ENCODE measurements around the gene MRPS24.
"Not testable (repeated sequence)": the region's sequence is repeated elsewhere in the genome, so short reads cannot be mapped to it uniquely, and the experiment has no call there.

The MRPS24 gene

DNA sequence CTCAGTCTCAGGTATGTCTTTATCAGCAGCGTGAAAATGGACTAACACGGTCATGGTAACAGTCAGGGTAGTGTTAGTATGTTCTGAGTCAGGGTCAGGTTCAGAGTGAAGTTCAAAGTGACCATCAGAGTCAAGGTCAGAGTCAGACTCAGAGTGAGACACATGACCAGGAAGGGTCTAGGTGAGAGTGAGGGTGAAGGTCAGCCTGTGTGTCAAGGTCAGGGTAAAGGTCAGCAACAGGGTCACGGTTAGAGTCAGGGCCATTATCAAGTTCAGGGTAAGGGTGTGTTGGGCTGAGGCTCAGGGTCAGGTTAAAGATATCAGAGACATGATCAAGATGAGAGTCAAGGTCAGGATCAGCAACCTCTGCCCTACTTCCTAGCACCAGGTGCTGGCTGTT, 4.0 kb downstream of the MRPS24 start:
- Mint-ChIP-seq H3K4me1 (peaks cover 15% of the 10 kb centered on the region), H3K4me3 (no peak overlapping the region), H3K36me3 (peaks cover 34% of the 10 kb centered on the region), H3K9me3 (no peaks in the 10 kb centered on the region), H3K27ac (no peak overlapping the region)
- DNase-seq (ENCODE audit: low spot score in 2 of 2) (no peak), ATAC-seq (no peak)

GRCh38 chr7:43864126-43864525, 5.2 kb downstream of the MRPS24 start:
- no peak overlapping the region for H3K4me3 Mint-ChIP-seq
- peaks cover 29% of the 10 kb centered on the region for H3K36me3 Mint-ChIP-seq
- H3K9me3 Mint-ChIP-seq = no peaks in the 10 kb centered on the region
- no peak for ATAC-seq
- H3K27ac Mint-ChIP-seq = no peak overlapping the region
- DNase-seq (ENCODE audit: low spot score in 2 of 2) = no peak
- H3K4me1 Mint-ChIP-seq = peaks cover 6% of the 10 kb centered on the region

DNA sequence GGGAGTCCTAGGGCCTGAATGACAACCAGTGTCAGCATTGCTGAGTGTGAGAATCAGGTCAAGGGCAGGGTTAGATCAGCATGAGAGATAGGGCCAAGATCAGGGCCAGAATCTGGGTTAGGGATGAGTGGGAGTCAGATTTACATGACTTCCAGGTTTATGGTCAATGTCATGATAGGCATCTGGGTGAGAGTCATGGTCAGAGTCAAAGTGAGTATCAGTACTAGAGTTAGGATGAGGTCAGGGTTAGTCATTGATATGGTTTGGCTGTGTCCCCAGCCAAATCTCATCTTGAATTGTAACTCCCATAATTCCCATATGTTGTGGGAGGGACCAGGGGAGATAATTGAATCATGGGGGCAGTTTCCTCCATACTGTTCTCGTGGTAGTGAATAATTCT, 12.3 kb downstream of the MRPS24 start:
- ATAC-seq (peak; percentile 95), DNase-seq (ENCODE audit: low spot score in 2 of 2) (no peak)
- H3K4me3 Mint-ChIP-seq = no peak overlapping the region
- no peaks in the 10 kb centered on the region for H3K9me3 Mint-ChIP-seq
- H3K4me1 Mint-ChIP-seq = no peaks in the 10 kb centered on the region
- H3K36me3 Mint-ChIP-seq = no peaks in the 10 kb centered on the region
- no peak overlapping the region for H3K27ac Mint-ChIP-seq

DNA sequence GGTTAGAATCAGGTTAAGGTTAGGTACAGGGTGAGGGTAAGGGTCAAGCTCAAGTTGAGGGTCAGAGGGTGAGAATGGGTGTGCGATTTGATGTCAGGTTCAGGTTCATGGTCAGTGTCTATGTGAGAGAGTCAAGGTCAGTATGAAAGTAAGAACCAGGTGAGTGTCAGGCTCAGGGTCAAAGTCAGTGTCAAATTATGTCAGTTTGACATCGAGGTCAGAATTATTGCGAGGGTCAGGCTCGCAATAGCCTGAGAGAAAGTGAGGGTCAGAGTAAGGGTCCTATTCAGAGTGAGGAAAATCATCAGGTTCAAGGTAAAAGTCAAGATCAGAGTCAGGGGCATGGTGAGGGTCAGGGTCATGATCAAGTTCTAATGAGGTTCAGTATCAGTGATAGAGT, 13.0 kb downstream of the MRPS24 start:
- no peaks in the 10 kb centered on the region for H3K4me1 Mint-ChIP-seq
- no peaks in the 10 kb centered on the region for H3K9me3 Mint-ChIP-seq
- H3K27ac Mint-ChIP-seq = no peak overlapping the region
- no peaks in the 10 kb centered on the region for H3K36me3 Mint-ChIP-seq
- no peak for ATAC-seq
- DNase-seq (ENCODE audit: low spot score in 2 of 2) = no peak
- no peak overlapping the region for H3K4me3 Mint-ChIP-seq

DNA sequence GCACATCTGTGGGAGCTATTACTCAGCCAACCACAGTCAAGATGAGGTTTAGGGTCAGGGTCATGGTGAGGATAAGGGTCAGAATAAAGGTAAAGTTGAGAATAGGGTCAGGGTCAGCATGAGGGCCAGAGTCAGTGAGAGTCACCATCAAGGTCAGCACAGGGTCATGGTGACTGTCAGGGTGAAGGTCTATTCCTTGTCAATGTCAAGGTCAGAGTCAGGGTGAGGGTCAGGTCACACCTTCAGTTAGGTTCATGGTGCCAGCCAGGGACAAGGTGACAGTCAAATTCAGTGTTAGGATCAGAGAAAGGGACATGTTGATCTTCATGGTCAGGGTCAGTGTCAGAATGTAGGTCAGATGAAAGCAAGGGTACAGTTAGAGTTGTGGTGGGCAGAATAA, 14.1 kb downstream of the MRPS24 start:
- no peaks in the 10 kb centered on the region for H3K36me3 Mint-ChIP-seq
- ATAC-seq (no peak), DNase-seq (ENCODE audit: low spot score in 2 of 2) (no peak)
- H3K4me3 Mint-ChIP-seq = no peak overlapping the region
- H3K27ac Mint-ChIP-seq = no peak overlapping the region
- no peaks in the 10 kb centered on the region for H3K9me3 Mint-ChIP-seq
- no peaks in the 10 kb centered on the region for H3K4me1 Mint-ChIP-seq

GRCh38 chr7:43851805-43852204, 17.5 kb downstream of the MRPS24 start:
- H3K4me1 Mint-ChIP-seq = no peaks in the 10 kb centered on the region
- no peak for DNase-seq (ENCODE audit: low spot score in 2 of 2)
- no peaks in the 10 kb centered on the region for H3K9me3 Mint-ChIP-seq
- no peaks in the 10 kb centered on the region for H3K36me3 Mint-ChIP-seq
- no peak overlapping the region for H3K27ac Mint-ChIP-seq
- no peak overlapping the region for H3K4me3 Mint-ChIP-seq
- ATAC-seq = no peak

GRCh38 chr7:43850348-43851116, 18.8 kb downstream of the MRPS24 start:
- no peak for ATAC-seq
- Mint-ChIP-seq H3K36me3 (no peaks in the 10 kb centered on the region), H3K4me1 (no peaks in the 10 kb centered on the region), H3K4me3 (no peak overlapping the region), H3K27ac (no peak overlapping the region), H3K9me3 (no peaks in the 10 kb centered on the region)
- DNase-seq (ENCODE audit: low spot score in 2 of 2) = no peak

DNA sequence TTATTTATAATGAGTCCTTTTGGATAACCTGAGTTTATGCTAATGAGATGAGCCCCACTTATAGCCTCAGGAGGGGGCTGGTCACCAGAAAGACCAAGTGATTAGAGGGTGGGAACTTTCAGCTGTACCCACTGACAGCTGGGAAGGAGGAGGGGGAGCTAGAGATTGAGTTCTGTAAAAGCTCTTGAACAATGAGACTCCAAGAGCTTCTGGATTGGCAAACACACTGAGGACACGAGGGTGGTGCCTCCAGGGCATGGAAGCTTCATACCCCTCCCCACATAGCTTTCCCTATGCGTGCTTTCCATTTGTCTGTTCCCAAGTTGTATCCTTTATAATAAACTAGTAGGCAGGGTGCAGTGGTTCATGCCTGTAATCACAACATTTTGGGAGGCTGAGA, 20.3 kb downstream of the MRPS24 start:
- ATAC-seq (no peak), DNase-seq (ENCODE audit: low spot score in 2 of 2) (no peak)
- Mint-ChIP-seq H3K4me1 (no peaks in the 10 kb centered on the region), H3K9me3 (no peaks in the 10 kb centered on the region), H3K4me3 (no peak overlapping the region), H3K36me3 (no peaks in the 10 kb centered on the region), H3K27ac (no peak overlapping the region)

- DNase-seq (ENCODE audit: low spot score in 2 of 2) (no peak), ATAC-seq (no peak)
- Mint-ChIP-seq H3K9me3 (no peaks in the 10 kb centered on the region), H3K4me1 (no peaks in the 10 kb centered on the region), H3K4me3 (no peak overlapping the region), H3K36me3 (no peaks in the 10 kb centered on the region), H3K27ac (no peak overlapping the region)
Measured at GRCh38 chr7:43847496-43847895, 21.8 kb downstream of the MRPS24 start.

- H3K27ac Mint-ChIP-seq = no peak overlapping the region
- DNase-seq (ENCODE audit: low spot score in 2 of 2) (no peak), ATAC-seq (peak; percentile 43)
- no peaks in the 10 kb centered on the region for H3K4me1 Mint-ChIP-seq
- no peaks in the 10 kb centered on the region for H3K36me3 Mint-ChIP-seq
- no peak overlapping the region for H3K4me3 Mint-ChIP-seq
- no peaks in the 10 kb centered on the region for H3K9me3 Mint-ChIP-seq
Measured at GRCh38 chr7:43844662-43845061, 24.7 kb downstream of the MRPS24 start.

- ATAC-seq (peak; percentile 87), DNase-seq (ENCODE audit: low spot score in 2 of 2) (no peak)
- Mint-ChIP-seq H3K4me1 (no peaks in the 10 kb centered on the region), H3K27ac (no peak overlapping the region), H3K9me3 (no peaks in the 10 kb centered on the region), H3K4me3 (no peak overlapping the region), H3K36me3 (no peaks in the 10 kb centered on the region)
Measured at GRCh38 chr7:43844257-43844656, 25.1 kb downstream of the MRPS24 start.

DNA sequence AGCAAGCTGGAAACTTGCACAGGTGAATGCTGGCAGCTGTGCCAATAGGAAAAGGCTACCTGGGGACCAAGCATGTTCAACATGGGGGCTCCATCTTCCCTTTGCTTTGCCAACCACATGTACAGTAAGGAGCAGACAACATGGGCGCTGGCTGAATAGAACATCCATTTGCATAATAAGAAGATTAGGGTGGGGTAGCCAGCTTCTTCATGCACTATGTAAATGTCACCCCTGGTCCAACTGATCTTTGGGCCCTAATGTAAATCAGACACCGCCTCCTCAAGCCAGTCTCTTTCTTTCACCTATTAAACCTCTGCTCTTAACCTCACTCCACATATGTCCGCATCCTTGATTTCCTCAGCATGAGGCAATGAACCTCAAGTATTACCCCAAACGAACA, 26.0 kb downstream of the MRPS24 start:
- Mint-ChIP-seq H3K27ac (no peak overlapping the region), H3K9me3 (no peaks in the 10 kb centered on the region), H3K36me3 (no peaks in the 10 kb centered on the region), H3K4me3 (no peak overlapping the region), H3K4me1 (no peaks in the 10 kb centered on the region)
- no peak for DNase-seq (ENCODE audit: low spot score in 2 of 2)
- ATAC-seq = no peak

GRCh38 chr7:43838201-43838658, 31.1 kb downstream of the MRPS24 start:
- DNase-seq (ENCODE audit: low spot score in 2 of 2) = no peak

DNA sequence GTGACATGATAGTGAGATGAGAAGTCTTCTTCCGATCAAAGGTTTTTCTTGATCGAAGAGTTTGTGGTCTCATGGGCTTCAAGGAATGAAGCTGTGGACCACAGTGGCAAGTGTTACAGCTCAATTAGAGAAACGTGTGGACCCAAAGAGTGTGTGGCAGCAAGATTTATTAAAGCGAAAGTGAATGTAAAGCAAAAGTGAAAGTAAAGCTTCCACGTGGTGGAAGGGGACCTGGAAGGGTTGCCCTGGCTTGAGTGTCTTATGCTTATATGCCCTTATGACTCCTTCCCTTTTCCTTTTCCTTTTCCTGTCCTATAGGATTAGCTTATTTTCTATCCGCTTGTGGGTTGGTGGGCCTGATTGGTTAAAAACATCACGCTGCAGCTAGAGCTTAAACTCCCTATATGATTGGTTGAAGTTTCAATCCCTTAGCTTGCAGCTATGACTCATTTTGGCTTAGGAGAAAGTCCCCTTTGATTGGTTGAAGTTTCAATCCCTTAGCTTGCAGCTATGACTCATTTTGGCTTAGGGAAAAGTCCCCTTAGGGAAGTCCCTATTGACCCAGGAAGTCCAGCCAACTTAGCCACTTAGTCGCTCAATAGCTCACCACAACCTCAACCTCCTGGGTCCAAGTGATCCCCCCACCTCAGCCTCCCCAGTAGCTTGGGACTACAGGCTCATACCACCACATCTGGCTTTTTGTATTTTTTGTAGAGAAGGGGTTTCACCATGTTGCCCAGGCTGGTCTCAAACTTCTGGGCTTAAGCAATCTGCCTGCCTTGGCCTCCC, 34.7 kb downstream of the MRPS24 start:
- DNase-seq (ENCODE audit: low spot score in 2 of 2) (peak; percentile 32 to 85), ATAC-seq (peak; percentile 80)
- H3K27ac Mint-ChIP-seq = peak overlapping the region; percentile 85
- peak overlapping the region; percentile 61 for H3K4me3 Mint-ChIP-seq
- no peaks in the 10 kb centered on the region for H3K9me3 Mint-ChIP-seq
- peaks cover 9% of the 10 kb centered on the region for H3K36me3 Mint-ChIP-seq
- peaks cover 24% of the 10 kb centered on the region for H3K4me1 Mint-ChIP-seq

More at GRCh38 chr7:43838201-43838658, 31.1 kb downstream of the MRPS24 start:
- Mint-ChIP-seq H3K36me3 (peaks cover 9% of the 10 kb centered on the region), H3K27ac (peak overlapping the region; percentile 79), H3K9me3 (no peaks in the 10 kb centered on the region), H3K4me3 (peak overlapping the region; percentile 49), H3K4me1 (peaks cover 16% of the 10 kb centered on the region)
- no peak for ATAC-seq

DNA sequence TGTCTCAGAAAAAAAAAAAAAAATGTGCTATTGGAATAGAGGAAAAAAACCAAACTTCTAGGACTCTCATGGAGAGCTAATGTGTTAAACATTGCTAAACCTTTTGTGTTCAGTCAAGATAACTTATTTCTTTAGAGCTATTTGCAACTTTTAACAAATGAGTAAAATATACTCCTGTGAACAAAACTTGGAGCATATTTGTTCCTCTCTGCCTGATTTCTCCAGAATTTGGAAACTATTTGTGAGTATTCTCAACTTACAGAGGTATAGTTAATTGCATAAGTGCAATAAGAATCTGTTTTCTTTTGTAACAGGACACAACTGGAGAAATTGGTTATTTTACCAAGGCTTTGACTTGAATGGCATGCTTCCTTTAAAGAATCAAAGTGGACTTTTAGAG, 38.4 kb downstream of the MRPS24 start:
- H3K27ac Mint-ChIP-seq; H3K36me3 Mint-ChIP-seq; H3K9me3 Mint-ChIP-seq; ATAC-seq; H3K4me3 Mint-ChIP-seq; DNase-seq (ENCODE audit: low spot score in 2 of 2): not testable (repeated sequence)
- H3K4me1 Mint-ChIP-seq = peaks cover 24% of the 10 kb centered on the region

DNA sequence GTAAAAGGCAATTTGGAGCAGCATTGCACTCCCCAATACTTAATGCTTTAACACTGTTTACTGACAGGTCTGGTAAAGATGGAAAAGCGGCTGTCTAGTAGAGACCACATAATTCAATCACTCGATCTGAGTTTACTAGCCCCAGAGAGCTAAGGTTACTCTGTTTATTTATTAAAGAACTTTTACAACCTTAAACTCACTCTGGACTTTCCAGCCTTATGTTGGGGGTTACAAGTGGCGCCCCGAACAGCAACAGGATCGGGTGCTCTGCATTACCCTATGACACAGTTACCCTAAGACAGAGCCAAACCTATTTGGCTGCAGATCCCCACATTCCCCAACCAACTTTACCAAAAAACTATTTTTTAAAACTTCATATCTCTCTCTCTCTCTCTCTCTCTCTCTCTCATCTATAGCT, 43.9 kb downstream of the MRPS24 start:
- Mint-ChIP-seq H3K4me3 (no peak overlapping the region), H3K4me1 (no peaks in the 10 kb centered on the region), H3K36me3 (no peaks in the 10 kb centered on the region), H3K9me3 (no peaks in the 10 kb centered on the region), H3K27ac (no peak overlapping the region)
- DNase-seq (ENCODE audit: low spot score in 2 of 2) (no peak), ATAC-seq (no peak)

All from stimulated activated effector memory CD8-positive, alpha-beta T cell treated with anti-CD3 and anti-CD28 coated beads, Interleukin-12 subunit alpha, Interleukin-12 subunit beta, amount 100 ng/mL, for 72 hours (primary cell).